GM23248 (cell line): ENCODE data around the gene QSOX1.

Source experiments
- EZH2 ChIP-seq: fragments of 200-600 bp; sonication (generic); IDR thresholded peaks from 2 replicates; pipeline ENCODE4 v1.6.1; 2018; ENCODE audit warnings: antibody characterized with exemption, mild to moderate bottlenecking; ENCODE audit not compliant: insufficient read depth, poor library complexity, severe bottlenecking
- EZH2phosphoT487 ChIP-seq: fragments of 200-600 bp; sonication (generic); IDR thresholded peaks from 2 replicates; pipeline ENCODE4 v1.6.1; 2018; ENCODE audit warnings: antibody characterized with exemption, moderate library complexity, mild to moderate bottlenecking, low read depth; ENCODE audit not compliant: insufficient read depth

DNA sequence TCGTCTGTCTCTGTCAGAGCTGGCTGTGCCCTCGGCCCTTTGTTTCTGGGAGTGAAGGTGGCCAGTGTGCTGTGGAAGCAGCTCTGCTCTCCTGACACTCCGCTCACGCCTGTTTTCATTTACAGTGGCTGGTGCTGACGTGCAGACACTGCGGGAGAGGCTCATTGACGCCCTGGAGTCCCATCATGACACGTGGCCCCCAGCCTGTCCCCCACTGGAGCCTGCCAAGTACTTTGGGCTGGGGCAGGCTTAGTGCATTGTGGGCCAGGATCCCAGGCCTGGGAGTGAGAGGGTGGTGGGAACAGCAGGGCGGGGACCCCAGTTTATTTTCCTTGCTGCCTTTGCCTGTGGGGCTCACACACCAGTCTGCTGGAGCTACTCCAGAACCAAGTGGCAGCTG lies 21.1 kb downstream of the QSOX1 start:
- TF ChIP-seq EZH2phosphoT487: no peak
- no peak for TF ChIP-seq EZH2
